HEK293 (cell line): ENCODE results near the gene SERP1.

Source experiments
- CTCF ChIA-PET: fragments of 350-600 bp; formaldehyde crosslinking; extraction: SDS; loops from one replicate; lab custom pipeline; 2021; ENCODE audit warnings: antibody characterized with exemption; lab: Yijun Ruan, JAX
- POLR2A ChIA-PET: fragments of 300-600 bp; formaldehyde crosslinking; extraction: SDS; loops from one replicate; lab custom pipeline; 2020; ENCODE audit warnings: antibody characterized with exemption, inconsistent platforms; lab: Yijun Ruan, JAX
- H3K27ac ChIP-seq: fragments of 200-500 bp; sonication (Bioruptor generic); 2 replicates; pipeline ENCODE4 v1.5.1; 2014; ENCODE audit warnings: low read depth, low read length, control low read depth, inconsistent platforms; ENCODE audit errors: extremely low read depth
- H3K36me3 ChIP-seq, 2 experiments: fragments of 200-500 bp in 1 of 2; sonication (Bioruptor generic) in 1 of 2; 1 replicate in 1 of 2; 2 replicates in 1 of 2; pipeline ENCODE4 v1.5.1; 2014 to 2017; ENCODE audit warnings: inconsistent platforms in 2 of 2, low read length in 2 of 2; ENCODE audit not compliant: control insufficient read depth in 2 of 2, insufficient read depth in 1 of 2
- H3K4me1 ChIP-seq: fragments of 200-500 bp; sonication (Bioruptor generic); 2 replicates; pipeline ENCODE4 v1.5.1; 2014; ENCODE audit warnings: mild to moderate bottlenecking, low read length, inconsistent platforms; ENCODE audit not compliant: control insufficient read depth, insufficient read depth
- H3K4me3 ChIP-seq: 2 replicates; pipeline ENCODE4 v1.5.1; 2011; ENCODE audit warnings: low read depth, mild to moderate bottlenecking, control low read depth, low read length, moderate library complexity
- H3K9me3 ChIP-seq: fragments of 200-500 bp; sonication (Bioruptor generic); 2 replicates; pipeline ENCODE4 v1.5.1; 2014; ENCODE audit warnings: low read depth, low read length, inconsistent platforms; ENCODE audit not compliant: control insufficient read depth, insufficient read depth
- GFI1B ChIP-seq: fragments of 450-650 bp; formaldehyde crosslinking; IDR thresholded peaks from 2 replicates; pipeline ENCODE4 v1.5.1; 2016; ENCODE audit warnings: missing biosample characterization, missing genetic modification characterization
- GLIS2 ChIP-seq: fragments of 450-650 bp; formaldehyde crosslinking; IDR thresholded peaks from 2 replicates; pipeline ENCODE4 v1.5.1; 2016; ENCODE audit warnings: missing biosample characterization, missing genetic modification characterization
- HOXC10 ChIP-seq: sonication (generic); formaldehyde crosslinking; IDR thresholded peaks from 2 replicates; pipeline ENCODE4 v1.8.1; 2023; ENCODE audit warnings: mild to moderate bottlenecking, missing genetic modification reagents
- KLF17 ChIP-seq: fragments of 450-650 bp; formaldehyde crosslinking; IDR thresholded peaks from 2 replicates; pipeline ENCODE4 v1.5.1; 2016; ENCODE audit warnings: missing biosample characterization, missing genetic modification characterization
- SP2 ChIP-seq: fragments of 450-650 bp; formaldehyde crosslinking; IDR thresholded peaks from 2 replicates; pipeline ENCODE4 v1.5.1; 2016; ENCODE audit warnings: missing biosample characterization, missing genetic modification characterization
- SP7 ChIP-seq: fragments of 450-650 bp; formaldehyde crosslinking; IDR thresholded peaks from 2 replicates; pipeline ENCODE4 v1.5.1; 2016; ENCODE audit warnings: missing biosample characterization, missing genetic modification characterization
- ZBTB11 ChIP-seq: fragments of 450-650 bp; formaldehyde crosslinking; conservative IDR thresholded peaks from 2 replicates; pipeline ENCODE4 v1.5.1; 2016; ENCODE audit warnings: low read depth, missing biosample characterization, missing genetic modification characterization
- ZBTB44 ChIP-seq: fragments of 450-650 bp; IDR thresholded peaks from 2 replicates; pipeline ENCODE4 v1.5.1; 2018; ENCODE audit warnings: missing biosample characterization, mild to moderate bottlenecking, missing genetic modification characterization
- ZFP37 ChIP-seq: fragments of 450-650 bp; formaldehyde crosslinking; IDR thresholded peaks from 2 replicates; pipeline ENCODE4 v1.5.1; 2016; ENCODE audit warnings: missing biosample characterization, missing genetic modification characterization
- ZIC2 ChIP-seq: fragments of 450-650 bp; formaldehyde crosslinking; IDR thresholded peaks from 2 replicates; pipeline ENCODE4 v1.5.1; 2016; ENCODE audit warnings: missing biosample characterization, missing genetic modification characterization
- ZNF10 ChIP-seq: fragments of 450-650 bp; formaldehyde crosslinking; IDR thresholded peaks from 2 replicates; pipeline ENCODE4 v1.5.1; 2017; ENCODE audit warnings: missing biosample characterization, missing genetic modification characterization
- ZNF148 ChIP-seq: fragments of 450-650 bp; formaldehyde crosslinking; IDR thresholded peaks from 2 replicates; pipeline ENCODE4 v1.5.0; 2017; ENCODE audit warnings: missing biosample characterization, missing genetic modification characterization, borderline replicate concordance
- ZNF19 ChIP-seq: fragments of 450-650 bp; formaldehyde crosslinking; IDR thresholded peaks from 2 replicates; pipeline ENCODE4; 2016; ENCODE audit warnings: missing biosample characterization, missing genetic modification characterization, low read depth
- ZNF341 ChIP-seq: fragments of 450-650 bp; formaldehyde crosslinking; IDR thresholded peaks from 2 replicates; pipeline ENCODE4; 2016; ENCODE audit warnings: low read depth, missing biosample characterization, missing genetic modification characterization
- ZNF362 ChIP-seq: fragments of 450-650 bp; formaldehyde crosslinking; IDR thresholded peaks from 2 replicates; pipeline ENCODE4 v1.5.1; 2016; ENCODE audit warnings: missing biosample characterization, missing genetic modification characterization
- ZNF366 ChIP-seq: fragments of 450-650 bp; formaldehyde crosslinking; conservative IDR thresholded peaks from 2 replicates; pipeline ENCODE4 v1.5.1; 2016; ENCODE audit warnings: missing biosample characterization, missing genetic modification characterization
- ZNF394 ChIP-seq: fragments of 450-650 bp; formaldehyde crosslinking; IDR thresholded peaks from 2 replicates; pipeline ENCODE4 v1.5.1; 2016; ENCODE audit warnings: missing biosample characterization, missing genetic modification characterization, mild to moderate bottlenecking, moderate library complexity, borderline replicate concordance
- ZNF416 ChIP-seq: fragments of 450-650 bp; formaldehyde crosslinking; IDR thresholded peaks from 2 replicates; pipeline ENCODE4 v1.5.1; 2016; ENCODE audit warnings: missing biosample characterization, missing genetic modification characterization
- ZNF521 ChIP-seq: fragments of 450-650 bp; formaldehyde crosslinking; IDR thresholded peaks from 2 replicates; pipeline ENCODE4 v1.5.1; 2017; ENCODE audit warnings: missing biosample characterization, mild to moderate bottlenecking, missing genetic modification characterization
- ZNF560 ChIP-seq: fragments of 450-650 bp; formaldehyde crosslinking; IDR thresholded peaks from 2 replicates; pipeline ENCODE4 v1.5.1; 2017; ENCODE audit warnings: missing biosample characterization, missing genetic modification characterization, borderline replicate concordance
- ZNF654 ChIP-seq: fragments of 450-650 bp; formaldehyde crosslinking; IDR thresholded peaks from 2 replicates; pipeline ENCODE4 v1.5.1; 2016; ENCODE audit warnings: low read depth, missing biosample characterization, missing genetic modification characterization
- ZNF707 ChIP-seq: fragments of 450-650 bp; formaldehyde crosslinking; IDR thresholded peaks from 2 replicates; pipeline ENCODE4 v1.5.1; 2016; ENCODE audit warnings: missing biosample characterization, missing genetic modification characterization
- ZSCAN5A ChIP-seq: fragments of 450-650 bp; formaldehyde crosslinking; IDR thresholded peaks from 2 replicates; pipeline ENCODE4 v1.5.1; 2016; ENCODE audit warnings: missing biosample characterization, missing genetic modification characterization

The SERP1 gene

GRCh38 chr3:150589759-150590158 is 43.5 kb upstream of the SERP1 start:
- ChIA-PET POLR2A (no interaction called here), CTCF (no interaction called here)
- Histone ChIP-seq H3K4me3 (no peak overlapping the region), H3K4me1 (no peaks in the 10 kb centered on the region), H3K27ac (no peak overlapping the region), H3K36me3 (peaks cover 0 to 18% of the 10 kb centered on the region in 2 experiments; a peak in 2 of 3 replicates), H3K9me3 (no peaks in the 10 kb centered on the region)
- TF ChIP-seq ZBTB11 (tag by site-specific recombination): no peak
- TF ChIP-seq ZSCAN5A (tag by site-specific recombination): no peak
- no peak for TF ChIP-seq ZBTB44 (tag by site-specific recombination)
- TF ChIP-seq ZFP37: no peak
- TF ChIP-seq ZNF707 (tag by site-specific recombination): no peak
- TF ChIP-seq ZNF394: no peak

GRCh38 chr3:150588027-150588830 is 41.9 kb upstream of the SERP1 start:
- no peak overlapping the region for H3K27ac ChIP-seq
- POLR2A ChIA-PET: interaction anchor here (1.7 kb wide), 1 partner anchor 15 kb away, joined by 4 read pairs; the partner anchor contains the start of gene SELENOT
- CTCF ChIA-PET: no interaction called here

More at GRCh38 chr3:150588027-150588830, 41.9 kb upstream of the SERP1 start:
- Histone ChIP-seq H3K4me1 (no peaks in the 10 kb centered on the region), H3K36me3 (peaks cover 0 to 30% of the 10 kb centered on the region in 2 experiments; a peak in 2 of 3 replicates), H3K4me3 (no peak overlapping the region), H3K9me3 (no peaks in the 10 kb centered on the region)
- TF ChIP-seq ZNF521 (tag by site-specific recombination) (no peak), ZNF416 (tag by site-specific recombination) (no peak), ZNF10 (tag by site-specific recombination) (no peak), ZNF19 (tag by site-specific recombination) (no peak), ZNF654 (tag by site-specific recombination) (no peak), SP7 (tag by site-specific recombination) (no peak), ZNF560 (tag by site-specific recombination) (no peak), ZIC2 (no peak), GLIS2 (tag by site-specific recombination) (no peak), ZNF148 (tag by site-specific recombination) (no peak), GFI1B (no peak), ZNF362 (tag by site-specific recombination) (no peak), KLF17 (tag by site-specific recombination) (no peak), ZNF341 (no peak; the same call in 1 of the 2 replicates), HOXC10 (CRISPR knock-in tag) (no peak), SP2 (no peak), ZNF366 (tag by site-specific recombination) (no peak)
